ENCODE measurements around the gene ZBTB46. TPM values are rescaled to one million over a fixed set of nuclear protein-coding genes. Genes with fewer than 3 reads are reported as not detected.

ZBTB46 gene
- total RNA-seq, 6 experiments from 2014 or later, result 1.2 to 4.2 (median 2.4) TPM

DNA sequence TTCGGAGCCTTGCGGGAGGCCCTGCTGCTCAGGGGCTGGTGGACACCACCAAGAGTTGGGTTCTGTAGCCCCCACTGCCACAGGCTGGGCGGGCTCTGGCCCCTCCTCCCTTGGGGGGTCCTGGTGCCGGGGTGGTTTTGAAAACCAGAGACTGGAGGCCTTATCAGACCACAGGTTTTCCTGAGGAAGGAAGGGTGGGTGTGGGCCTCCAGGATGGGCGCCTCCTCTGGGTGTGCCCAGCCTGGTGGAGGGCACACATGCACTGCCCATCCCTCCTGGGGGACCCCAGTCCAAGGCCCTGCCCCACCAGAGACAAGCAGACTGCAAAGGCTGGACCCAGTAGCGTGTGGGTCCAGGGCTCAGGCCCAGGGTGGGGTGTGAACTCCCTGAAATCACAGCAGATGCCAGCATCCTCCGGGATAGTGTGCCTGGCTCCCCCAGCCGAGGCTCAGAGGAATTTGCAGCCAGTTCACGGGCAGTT, 13.5 kb upstream of the ZBTB46 start:
- WGBS (ENCODE audit: insufficient coverage, low coverage, low lambda C conversion rate, missing lambda C conversion rate), result no CpG with 5 or more reads among the region's 9 CpGs
- H3K27ac ChIP-seq, result no peak overlapping the region
- H3K9me3 ChIP-seq, result no peaks in the 10 kb centered on the region
- H3K36me3 ChIP-seq, result no peaks in the 10 kb centered on the region
- no peaks in the 10 kb centered on the region for H3K27me3 ChIP-seq
- ATAC-seq (no peak), DNase-seq (no peak)
- intact Hi-C loops (cut with DNase I), result no loop called here
- TF ChIP-seq POLR2A (IDR thresholded peaks at IDR 0.05) (no peak), CTCF (IDR thresholded peaks at IDR 0.05) (no peak)
- peaks cover 0 to 5% (median 0%) of the 10 kb centered on the region in 4 donors for H3K4me1 ChIP-seq
- no peak overlapping the region for H3K4me3 ChIP-seq

GRCh38 chr20:63843778-63844177, 12.7 kb upstream of the ZBTB46 start:
- no peaks in the 10 kb centered on the region for H3K9me3 ChIP-seq
- no peaks in the 10 kb centered on the region for H3K27me3 ChIP-seq
- no peak for ATAC-seq
- intact Hi-C loops (cut with DNase I), result no loop called here
- peaks cover 0 to 5% (median 0%) of the 10 kb centered on the region in 4 donors for H3K4me1 ChIP-seq
- no peak overlapping the region for H3K27ac ChIP-seq
- H3K36me3 ChIP-seq, result no peaks in the 10 kb centered on the region
- no peak overlapping the region for H3K4me3 ChIP-seq
- WGBS (ENCODE audit: insufficient coverage, low coverage, low lambda C conversion rate, missing lambda C conversion rate), result 27% methylated on average over 5 of the region's 16 CpGs
- no peak for DNase-seq
- TF ChIP-seq CTCF (IDR thresholded peaks at IDR 0.05), result no peak
- no peak for TF ChIP-seq POLR2A (IDR thresholded peaks at IDR 0.05)

DNA sequence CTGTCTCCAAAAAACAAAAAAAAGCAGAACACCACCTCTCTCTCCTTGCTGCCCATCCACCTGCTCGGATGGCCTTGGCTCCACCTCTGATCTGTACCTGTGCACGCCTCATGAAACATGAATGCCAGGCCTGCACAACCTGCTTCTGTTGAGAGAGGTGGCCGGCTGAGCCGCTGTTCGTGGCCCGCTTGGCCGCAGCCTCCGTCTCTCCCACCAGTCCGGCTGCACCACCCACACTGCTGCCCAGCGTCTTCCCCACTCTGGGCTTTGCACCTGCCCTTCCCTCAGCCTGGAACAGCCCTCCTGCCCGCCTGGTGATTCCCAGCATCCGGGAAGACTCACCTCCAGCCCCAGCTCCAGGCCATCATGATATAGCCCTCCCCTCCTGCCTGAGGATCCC, 12.2 kb upstream of the ZBTB46 start:
- WGBS (ENCODE audit: insufficient coverage, low coverage, low lambda C conversion rate, missing lambda C conversion rate), result 64% methylated on average over 4 of the region's 12 CpGs
- H3K4me1 ChIP-seq, result peaks cover 0 to 5% (median 0%) of the 10 kb centered on the region in 4 donors
- H3K4me3 ChIP-seq, result no peak overlapping the region
- no peaks in the 10 kb centered on the region for H3K9me3 ChIP-seq
- H3K27ac ChIP-seq, result no peak overlapping the region
- H3K27me3 ChIP-seq, result no peaks in the 10 kb centered on the region
- no peaks in the 10 kb centered on the region for H3K36me3 ChIP-seq
- no peak for TF ChIP-seq POLR2A (IDR thresholded peaks at IDR 0.05)
- no peak for TF ChIP-seq CTCF (IDR thresholded peaks at IDR 0.05)
- DNase-seq, result no peak
- intact Hi-C loops (cut with DNase I), result no loop called here
- no peak for ATAC-seq

DNA sequence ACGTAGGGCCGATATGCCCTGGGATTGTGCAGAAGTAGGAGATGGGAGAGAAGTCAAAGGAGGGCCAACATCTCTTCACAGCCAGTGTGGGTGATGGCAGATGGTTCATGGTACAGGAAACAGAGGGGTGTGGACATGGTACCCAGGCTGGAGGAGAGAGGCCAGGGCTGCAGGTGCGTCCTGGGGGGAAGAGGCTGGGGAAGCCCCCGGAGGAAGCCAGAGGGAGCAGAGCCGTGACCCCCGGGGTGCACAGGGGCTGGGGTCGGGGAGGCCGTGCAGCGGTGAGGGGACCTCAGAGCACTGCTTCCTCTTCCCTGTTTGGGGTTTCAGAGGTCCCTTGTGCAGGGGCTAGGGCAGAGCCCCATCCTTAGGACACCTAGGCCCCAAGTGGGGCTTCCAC, 11.2 kb upstream of the ZBTB46 start:
- H3K4me1 ChIP-seq, result peaks cover 0 to 5% (median 0%) of the 10 kb centered on the region in 4 donors
- no peak for TF ChIP-seq CTCF (IDR thresholded peaks at IDR 0.05)
- no peak for TF ChIP-seq POLR2A (IDR thresholded peaks at IDR 0.05)
- H3K27me3 ChIP-seq, result no peaks in the 10 kb centered on the region
- no peak overlapping the region for H3K4me3 ChIP-seq
- no peak overlapping the region for H3K27ac ChIP-seq
- H3K36me3 ChIP-seq, result no peaks in the 10 kb centered on the region
- DNase-seq (no peak), ATAC-seq (no peak)
- no peaks in the 10 kb centered on the region for H3K9me3 ChIP-seq
- 69% methylated on average over 2 of the region's 9 CpGs for WGBS (ENCODE audit: insufficient coverage, low coverage, low lambda C conversion rate, missing lambda C conversion rate)
- intact Hi-C loops (cut with DNase I), result no loop called here

GRCh38 chr20:63840405-63840828, 9.4 kb upstream of the ZBTB46 start:
- no peaks in the 10 kb centered on the region for H3K4me1 ChIP-seq
- H3K4me3 ChIP-seq, result no peak overlapping the region
- no peaks in the 10 kb centered on the region for H3K36me3 ChIP-seq
- 72% methylated on average over 5 of the region's 11 CpGs for WGBS (ENCODE audit: insufficient coverage, low coverage, low lambda C conversion rate, missing lambda C conversion rate)
- no peaks in the 10 kb centered on the region for H3K9me3 ChIP-seq
- no peak for ATAC-seq
- H3K27ac ChIP-seq, result no peak overlapping the region
- TF ChIP-seq POLR2A (IDR thresholded peaks at IDR 0.05), result no peak
- TF ChIP-seq CTCF (IDR thresholded peaks at IDR 0.05), result no peak
- H3K27me3 ChIP-seq, result no peaks in the 10 kb centered on the region
- intact Hi-C loops (cut with DNase I), result no loop called here
- no peak for DNase-seq
